HUDEP-2 (cell line): ENCODE results near the gene COL15A1.
"Not testable (repeated sequence)": the region's sequence is repeated elsewhere in the genome, so short reads cannot be mapped to it uniquely, and the experiment has no call there.

Experiments
- DNase-seq, 76 experiments: peaks; one replicate each; lab custom pipeline; 2025; ENCODE audit not compliant: unreplicated experiment in 76 of 76; lab: John Stamatoyannopoulos, UW

Gene COL15A1

GRCh38 chr9:99004717-99005460 lies 61.2 kb downstream of the COL15A1 start:
- no peak for DNase-seq

GRCh38 chr9:99005651-99006050 lies 61.9 kb downstream of the COL15A1 start:
- no peak for DNase-seq

GRCh38 chr9:99006511-99006910 lies 62.8 kb downstream of the COL15A1 start:
- no peak for DNase-seq

- DNase-seq, result no peak
Observed at GRCh38 chr9:99006979-99007378, 63.3 kb downstream of the COL15A1 start.

- DNase-seq, result no peak
Observed at GRCh38 chr9:99008203-99008602, 64.5 kb downstream of the COL15A1 start.

- DNase-seq, result not testable (repeated sequence)
Observed at GRCh38 chr9:99010393-99010792, 66.7 kb downstream of the COL15A1 start.

- peak in 2 of 76 experiments; percentile 1 to 21 for DNase-seq
Observed at GRCh38 chr9:99011161-99011709, 67.5 kb downstream of the COL15A1 start.

GRCh38 chr9:99012957-99013512 lies 69.3 kb downstream of the COL15A1 start:
- peak in 9 of 76 experiments; percentile 5 to 57 (median 23) for DNase-seq

GRCh38 chr9:99013550-99013949 lies 69.8 kb downstream of the COL15A1 start:
- no peak for DNase-seq

- DNase-seq, result no peak
Observed at GRCh38 chr9:99015448-99015847, 71.7 kb downstream of the COL15A1 start.

GRCh38 chr9:99015890-99016289 lies 72.2 kb downstream of the COL15A1 start:
- no peak for DNase-seq

GRCh38 chr9:99016681-99017387 lies 73.1 kb downstream of the COL15A1 start:
- no peak for DNase-seq

GRCh38 chr9:99018653-99019052 lies 74.9 kb downstream of the COL15A1 start:
- DNase-seq, result no peak

GRCh38 chr9:99019510-99020331 lies 76.0 kb downstream of the COL15A1 start:
- no peak for DNase-seq

GRCh38 chr9:99020786-99021436 lies 77.2 kb downstream of the COL15A1 start:
- no peak for DNase-seq

GRCh38 chr9:99021512-99021911 lies 77.8 kb downstream of the COL15A1 start:
- no peak for DNase-seq

- DNase-seq, result no peak
Observed at GRCh38 chr9:99023231-99023630, 79.5 kb downstream of the COL15A1 start.

GRCh38 chr9:99023831-99024230 lies 80.1 kb downstream of the COL15A1 start:
- peak in 3 of 76 experiments; percentile 3 to 16 (median 6) for DNase-seq

- no peak for DNase-seq
Observed at GRCh38 chr9:99024959-99025358, 81.3 kb downstream of the COL15A1 start.

GRCh38 chr9:99025616-99026270 lies 82.0 kb downstream of the COL15A1 start:
- no peak for DNase-seq
